Measurements from ENCODE around the gene DENND2C. TPM values are rescaled to one million over a fixed set of nuclear protein-coding genes. Genes with fewer than 3 reads are reported as not detected.

Gene DENND2C
- total and polyA plus RNA-seq, 4 donors: 1.3 to 5.6 (median 3.4) TPM

DNA sequence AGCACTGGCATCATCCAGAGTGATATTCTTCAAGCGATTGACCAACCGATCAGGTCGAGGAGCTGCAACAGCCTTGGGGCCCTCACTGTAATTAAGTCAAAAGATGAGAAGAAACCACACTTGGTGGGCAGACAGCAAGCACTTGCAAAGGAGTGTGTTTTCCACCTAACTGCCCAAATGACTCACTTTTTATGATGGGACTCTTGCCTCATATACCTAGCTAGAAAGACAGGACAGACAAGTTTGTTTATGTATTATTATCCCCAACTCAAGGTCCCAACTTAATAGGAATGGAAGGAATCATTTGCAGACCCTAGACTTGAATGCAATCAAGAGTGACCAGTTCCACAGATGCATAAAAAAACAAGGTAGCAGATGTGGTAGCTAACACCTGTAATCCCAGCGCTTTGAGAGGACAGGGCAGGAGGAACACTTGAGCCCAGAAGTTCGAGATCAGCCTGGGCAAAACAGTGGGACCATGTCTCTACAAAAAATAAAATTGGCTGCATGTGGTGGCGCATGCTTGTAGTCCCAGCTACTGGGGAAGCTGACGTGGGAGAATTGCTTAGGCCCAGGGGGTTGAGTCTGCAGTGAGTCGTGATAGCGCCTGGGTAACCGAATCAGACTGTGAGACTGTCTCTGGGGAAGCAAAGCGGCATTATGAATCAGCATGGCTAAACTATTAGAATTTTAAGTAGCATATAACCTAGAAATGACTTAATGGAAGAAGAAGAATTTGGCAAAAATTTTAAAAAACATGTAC is 49.0 kb upstream of the DENND2C start:
- no peak for DNase-seq (ENCODE audit: low spot score)
- TF ChIP-seq HNF4G (IDR thresholded peaks at IDR 0.05): no peak
- no peak for TF ChIP-seq SP1 (IDR thresholded peaks at IDR 0.05)
- TF ChIP-seq RAD21 (IDR thresholded peaks at IDR 0.05): no peak
- TF ChIP-seq NR2F2 (IDR thresholded peaks at IDR 0.05): no peak
- TF ChIP-seq FOXA1 (IDR thresholded peaks at IDR 0.05): no peak
- TF ChIP-seq ZBTB33 (IDR thresholded peaks at IDR 0.05): no peak
- no peak for TF ChIP-seq TAF1 (conservative IDR thresholded peaks at IDR 0.05)
- no peak overlapping the region for H3K4me3 ChIP-seq (ENCODE audit: low read depth in 1 of 3, low read length in 3 of 3)
- peaks cover 11 to 55% (median 39%) of the 10 kb centered on the region in 4 donors for H3K4me1 ChIP-seq (ENCODE audit: control insufficient read depth in 4 of 4, insufficient read depth in 4 of 4, low read length in 3 of 4)
- H3K27ac ChIP-seq (ENCODE audit: low read depth in 1 of 2, low read length in 2 of 2): no peak overlapping the region
- peaks cover 7 to 43% (median 29%) of the 10 kb centered on the region in 4 donors for H3K36me3 ChIP-seq (ENCODE audit: control insufficient read depth in 4 of 4, insufficient read depth in 3 of 4, low read depth in 1 of 4, low read length in 3 of 4)
- no peak overlapping the region for H3K9ac ChIP-seq (ENCODE audit: low read depth in 1 of 2, low read length in 2 of 2)
- no peaks in the 10 kb centered on the region for H3K9me3 ChIP-seq (ENCODE audit: control insufficient read depth in 4 of 4, low read length in 3 of 4)
- 96% methylated on average over 11 of the region's 11 CpGs for WGBS
- H3K27me3 ChIP-seq (ENCODE audit: control insufficient read depth in 4 of 4, insufficient read depth in 4 of 4, low read length in 3 of 4): no peaks in the 10 kb centered on the region

DNA sequence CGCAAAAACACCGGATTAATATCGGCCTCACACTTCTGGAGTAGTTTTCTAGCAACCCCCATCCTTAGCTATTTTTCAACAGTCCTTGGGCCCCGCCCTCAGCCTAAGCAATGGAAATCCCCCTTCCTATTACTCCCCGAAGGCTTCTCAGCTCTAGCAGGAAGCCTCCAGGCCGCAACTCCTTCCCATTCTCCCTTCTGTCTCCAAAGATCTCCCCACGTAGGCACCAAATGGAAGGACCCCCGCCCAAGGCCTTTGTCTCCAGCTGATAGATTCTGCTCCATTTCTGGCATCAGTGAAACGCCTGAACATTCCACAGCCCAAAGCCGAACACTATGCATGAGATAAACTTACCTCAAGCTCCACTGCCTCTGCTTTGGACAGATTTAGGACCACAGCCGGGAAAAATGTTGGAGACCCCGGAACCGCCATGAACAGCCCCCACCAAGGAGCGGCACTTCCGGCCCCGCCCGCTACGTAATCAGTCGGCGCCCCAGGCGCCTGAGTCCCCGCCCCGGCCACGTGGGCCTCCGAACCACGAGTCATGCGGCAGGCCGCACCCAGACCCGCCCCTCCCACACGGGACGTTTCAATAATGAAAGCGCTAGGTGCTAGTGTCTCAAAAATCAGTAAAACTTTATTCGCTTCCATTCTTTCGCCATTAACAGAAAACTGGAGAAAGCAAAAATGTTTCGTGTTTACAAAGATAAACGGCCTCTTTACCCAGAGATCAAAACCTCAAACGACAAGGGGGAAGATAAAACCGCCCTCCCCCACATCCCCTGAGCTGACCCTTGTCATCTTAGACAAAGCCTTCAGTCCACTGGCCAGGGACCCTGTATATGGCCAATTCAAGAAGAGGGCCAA is 46.7 kb upstream of the DENND2C start, which contains the start of gene NRAS:
NRAS (minus strand) TSS at position 468 of the 867 bp plus-strand sequence. CDS start 611 bp downstream, outside the sequence.
- peak within 1 kb of the TSS; percentile 69 to 98 (median 96) for H3K4me3 ChIP-seq (ENCODE audit: low read depth in 1 of 3, low read length in 3 of 3)
- H3K9ac ChIP-seq (ENCODE audit: low read depth in 1 of 2, low read length in 2 of 2): peak within 1 kb of the TSS; percentile 82 to 97
- DNase-seq (ENCODE audit: low spot score): peak; percentile 96
- 1% methylated on average over 38 of the region's 38 CpGs for WGBS
- no peaks in the 10 kb centered on the region for H3K9me3 ChIP-seq (ENCODE audit: control insufficient read depth in 4 of 4, low read length in 3 of 4)
- peaks cover 5 to 42% (median 26%) of the 10 kb centered on the region in 4 donors for H3K36me3 ChIP-seq (ENCODE audit: control insufficient read depth in 4 of 4, insufficient read depth in 3 of 4, low read depth in 1 of 4, low read length in 3 of 4)
- H3K27ac ChIP-seq (ENCODE audit: low read depth in 1 of 2, low read length in 2 of 2): peak within 1 kb of the TSS; percentile 77 to 82
- no peaks in the 10 kb centered on the region for H3K27me3 ChIP-seq (ENCODE audit: control insufficient read depth in 4 of 4, insufficient read depth in 4 of 4, low read length in 3 of 4)
- TF ChIP-seq RXRA (IDR thresholded peaks at IDR 0.05): peak; percentile 21 to 47
- no peak for TF ChIP-seq NR2F2 (IDR thresholded peaks at IDR 0.05)
- peak; percentile 90 for TF ChIP-seq YY1 (IDR thresholded peaks at IDR 0.05)
- peak; percentile 90 for TF ChIP-seq MAX (IDR thresholded peaks at IDR 0.05)
- TF ChIP-seq EGR1 (IDR thresholded peaks at IDR 0.05; ENCODE audit: low read depth in 2 of 2): peak in 1 of 2 donors; percentile 39
- peak; percentile 46 for TF ChIP-seq ATF3 (IDR thresholded peaks at IDR 0.05)
- peak; percentile 67 to 93 for TF ChIP-seq GABPA (IDR thresholded peaks at IDR 0.05 in 1 of 2, conservative IDR thresholded peaks at IDR 0.05 in 1 of 2)
- no peak for TF ChIP-seq FOXA2 (IDR thresholded peaks at IDR 0.05)
- peak; percentile 17 to 31 for TF ChIP-seq HNF4A (conservative IDR thresholded peaks at IDR 0.05)
- TF ChIP-seq FOXA1 (IDR thresholded peaks at IDR 0.05): no peak
- peak; percentile 73 for TF ChIP-seq SP1 (IDR thresholded peaks at IDR 0.05)
- no peak for TF ChIP-seq HNF4G (IDR thresholded peaks at IDR 0.05)
- peak in 1 of 2 donors; percentile 24 for TF ChIP-seq RAD21 (IDR thresholded peaks at IDR 0.05)
- peak; percentile 73 for TF ChIP-seq ZBTB33 (IDR thresholded peaks at IDR 0.05)
- no peak for TF ChIP-seq CTCF (IDR thresholded peaks at IDR 0.05; ENCODE audit: low read depth, low read length, missing input control)
- TF ChIP-seq TAF1 (conservative IDR thresholded peaks at IDR 0.05): no peak
- TF ChIP-seq JUND (IDR thresholded peaks at IDR 0.05): no peak
- TF ChIP-seq, protein P1, sequence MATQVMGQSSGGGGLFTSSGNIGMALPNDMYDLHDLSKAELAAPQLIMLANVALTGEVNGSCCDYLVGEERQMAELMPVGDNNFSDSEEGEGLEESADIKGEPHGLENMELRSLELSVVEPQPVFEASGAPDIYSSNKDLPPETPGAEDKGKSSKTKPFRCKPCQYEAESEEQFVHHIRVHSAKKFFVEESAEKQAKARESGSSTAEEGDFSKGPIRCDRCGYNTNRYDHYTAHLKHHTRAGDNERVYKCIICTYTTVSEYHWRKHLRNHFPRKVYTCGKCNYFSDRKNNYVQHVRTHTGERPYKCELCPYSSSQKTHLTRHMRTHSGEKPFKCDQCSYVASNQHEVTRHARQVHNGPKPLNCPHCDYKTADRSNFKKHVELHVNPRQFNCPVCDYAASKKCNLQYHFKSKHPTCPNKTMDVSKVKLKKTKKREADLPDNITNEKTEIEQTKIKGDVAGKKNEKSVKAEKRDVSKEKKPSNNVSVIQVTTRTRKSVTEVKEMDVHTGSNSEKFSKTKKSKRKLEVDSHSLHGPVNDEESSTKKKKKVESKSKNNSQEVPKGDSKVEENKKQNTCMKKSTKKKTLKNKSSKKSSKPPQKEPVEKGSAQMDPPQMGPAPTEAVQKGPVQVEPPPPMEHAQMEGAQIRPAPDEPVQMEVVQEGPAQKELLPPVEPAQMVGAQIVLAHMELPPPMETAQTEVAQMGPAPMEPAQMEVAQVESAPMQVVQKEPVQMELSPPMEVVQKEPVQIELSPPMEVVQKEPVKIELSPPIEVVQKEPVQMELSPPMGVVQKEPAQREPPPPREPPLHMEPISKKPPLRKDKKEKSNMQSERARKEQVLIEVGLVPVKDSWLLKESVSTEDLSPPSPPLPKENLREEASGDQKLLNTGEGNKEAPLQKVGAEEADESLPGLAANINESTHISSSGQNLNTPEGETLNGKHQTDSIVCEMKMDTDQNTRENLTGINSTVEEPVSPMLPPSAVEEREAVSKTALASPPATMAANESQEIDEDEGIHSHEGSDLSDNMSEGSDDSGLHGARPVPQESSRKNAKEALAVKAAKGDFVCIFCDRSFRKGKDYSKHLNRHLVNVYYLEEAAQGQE (IDR thresholded peaks at IDR 0.05): peak; percentile 21
- H3K4me1 ChIP-seq (ENCODE audit: control insufficient read depth in 4 of 4, insufficient read depth in 4 of 4, low read length in 3 of 4): peaks cover 8 to 44% (median 35%) of the 10 kb centered on the region in 4 donors

Data from liver (tissue), 9 donors.